Measurements from ENCODE around the gene CDH5. TPM values are rescaled to one million over a fixed set of nuclear protein-coding genes. Genes with fewer than 3 reads are reported as not detected.

Gene CDH5
- total and polyA plus RNA-seq, 2 of the 13 experiments (the other 11 are each of a cell fraction or from before 2014, with no cell fraction given): 0.71 to 1.1 TPM

- in situ Hi-C loops (cut with HindIII; ENCODE audit: extremely low pct_ligation_motif_present, low pct_unique_long_range_greater_than_20kb): no loop called here
- no peak for FAIRE-seq
- peaks cover 8 to 12% of the 10 kb centered on the region in 2 experiments; a peak in 4 of 5 replicates for H3K27me3 ChIP-seq (ENCODE audit: control insufficient read depth in 1 of 2, insufficient read depth in 2 of 2, low read length in 2 of 2)
- H3K36me3 ChIP-seq (replicated peaks in 1 of 2; ENCODE audit: control insufficient read depth in 1 of 2, insufficient read depth in 2 of 2, low read length in 2 of 2): no peaks in the 10 kb centered on the region
- CTCF ChIA-PET (ENCODE audit: low intra/inter-chr PET ratio, low total read pairs): no interaction called here
- H3K4me1 ChIP-seq (ENCODE audit: insufficient read depth, low read length): peaks cover 41% of the 10 kb centered on the region
- POLR2A ChIA-PET: no interaction called here
- no peak overlapping the region for H2AFZ ChIP-seq (ENCODE audit: low read length)
- no peaks in the 10 kb centered on the region for H3K9me3 ChIP-seq (ENCODE audit: low read length)
- 17% methylated on average over 5 of the region's 5 CpGs for WGBS (ENCODE audit: low lambda C conversion rate)
- H3K27ac ChIP-seq (ENCODE audit: extremely low read length, insufficient read depth, low read length): no peak overlapping the region
- no peak overlapping the region for H3K9ac ChIP-seq (ENCODE audit: insufficient read depth, low read depth, low read length)
- no peak overlapping the region for H3K4me2 ChIP-seq (ENCODE audit: low read depth, low read length)
- no peak for TF ChIP-seq HNRNPUL1 (IDR thresholded peaks at IDR 0.05; ENCODE audit: low read depth, low read length)
- peak; percentile 72 for TF ChIP-seq ZNF629 (CRISPR knock-in tag; conservative IDR thresholded peaks at IDR 0.05)
- DNase-seq (ENCODE audit: low spot score): no peak
- no TSS peak for BruUV-seq (replicated peaks)
- no peak for ATAC-seq
- H3K79me2 ChIP-seq (ENCODE audit: insufficient read depth, low read length): no peaks in the 10 kb centered on the region
- intact Hi-C loops (cut with micrococcal nuclease; ENCODE audit: unreplicated experiment): no loop called here
- H3K4me3 ChIP-seq (replicated peaks in 1 of 3; ENCODE audit: insufficient read depth in 1 of 3, low read depth in 2 of 3, low read length in 3 of 3): no peak overlapping the region
- H4K20me1 ChIP-seq (ENCODE audit: insufficient read depth, low read length): no peaks in the 10 kb centered on the region
These were observed 7.2 kb downstream of the CDH5 start for GRCh38 chr16:66373667-66374066.

- TF ChIP-seq, protein P1, sequence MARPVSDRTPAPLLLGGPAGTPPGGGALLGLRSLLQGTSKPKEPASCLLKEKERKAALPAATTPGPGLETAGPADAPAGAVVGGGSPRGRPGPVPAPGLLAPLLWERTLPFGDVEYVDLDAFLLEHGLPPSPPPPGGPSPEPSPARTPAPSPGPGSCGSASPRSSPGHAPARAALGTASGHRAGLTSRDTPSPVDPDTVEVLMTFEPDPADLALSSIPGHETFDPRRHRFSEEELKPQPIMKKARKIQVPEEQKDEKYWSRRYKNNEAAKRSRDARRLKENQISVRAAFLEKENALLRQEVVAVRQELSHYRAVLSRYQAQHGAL (CRISPR knock-in tag; IDR thresholded peaks at IDR 0.05; ENCODE audit: not compliant biosample characterization): no peak
- TF ChIP-seq ZNF768 (CRISPR knock-in tag; IDR thresholded peaks at IDR 0.05): 0 out of 2 replicates have a peak, but pooled peaks have one; percentile 28
- CTCF ChIA-PET (ENCODE audit: low intra/inter-chr PET ratio, low total read pairs): no interaction called here
- H2AFZ ChIP-seq (ENCODE audit: low read length): no peak overlapping the region
- ATAC-seq: no peak
- no peaks in the 10 kb centered on the region for H3K36me3 ChIP-seq (replicated peaks in 1 of 2; ENCODE audit: control insufficient read depth in 1 of 2, insufficient read depth in 2 of 2, low read length in 2 of 2)
- no peak overlapping the region for H3K9ac ChIP-seq (ENCODE audit: insufficient read depth, low read depth, low read length)
- peaks cover 8 to 12% of the 10 kb centered on the region in 2 experiments; a peak in 4 of 5 replicates for H3K27me3 ChIP-seq (ENCODE audit: control insufficient read depth in 1 of 2, insufficient read depth in 2 of 2, low read length in 2 of 2)
- H3K9me3 ChIP-seq (ENCODE audit: low read length): no peaks in the 10 kb centered on the region
- H3K4me3 ChIP-seq (replicated peaks in 1 of 3; ENCODE audit: insufficient read depth in 1 of 3, low read depth in 2 of 3, low read length in 3 of 3): no peak overlapping the region
- intact Hi-C loops (cut with micrococcal nuclease; ENCODE audit: unreplicated experiment): no loop called here
- no peaks in the 10 kb centered on the region for H3K79me2 ChIP-seq (ENCODE audit: insufficient read depth, low read length)
- peaks cover 45% of the 10 kb centered on the region for H3K4me1 ChIP-seq (ENCODE audit: insufficient read depth, low read length)
- POLR2A ChIA-PET: no interaction called here
- DNase-seq (ENCODE audit: low spot score): no peak
- BruUV-seq (replicated peaks): no TSS peak
- H4K20me1 ChIP-seq (ENCODE audit: insufficient read depth, low read length): no peaks in the 10 kb centered on the region
- WGBS (ENCODE audit: low lambda C conversion rate): 9% methylated on average over 7 of the region's 7 CpGs
- no peak overlapping the region for H3K27ac ChIP-seq (ENCODE audit: extremely low read length, insufficient read depth, low read length)
- in situ Hi-C loops (cut with HindIII; ENCODE audit: extremely low pct_ligation_motif_present, low pct_unique_long_range_greater_than_20kb): no loop called here
- no peak overlapping the region for H3K4me2 ChIP-seq (ENCODE audit: low read depth, low read length)
- FAIRE-seq: no peak
These were observed 7.7 kb downstream of the CDH5 start for GRCh38 chr16:66374176-66374575.

All from HepG2 (cell line).